ENCODE measurements around the gene RASAL3.
A peak's percentile ranks its signal among the peaks of the same experiment; 100 is the strongest.
"Not testable (repeated sequence)": the region's sequence is repeated elsewhere in the genome, so short reads cannot be mapped to it uniquely, and the experiment has no call there.

RASAL3 gene

DNA sequence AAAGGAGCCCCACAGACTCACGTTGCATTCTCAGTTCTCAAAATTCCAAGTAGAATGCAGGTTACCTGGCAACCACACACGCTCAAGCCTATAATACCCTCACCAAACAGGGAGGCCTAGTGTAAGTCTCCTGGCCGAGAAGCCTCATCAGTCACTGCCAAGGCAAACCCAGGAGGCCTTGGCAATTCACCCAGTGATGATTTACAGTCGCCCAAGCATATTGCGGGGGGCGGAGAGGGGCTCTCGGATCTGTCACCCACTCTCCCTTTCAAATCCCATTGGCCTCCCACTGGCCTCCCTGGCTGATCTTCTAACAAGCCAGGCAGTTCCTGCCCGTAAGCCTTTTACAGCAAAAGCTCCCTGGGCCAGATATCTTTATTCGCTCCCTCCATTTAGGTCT lies 46.6 kb downstream of the RASAL3 start:
- in situ Hi-C loops (cut with HindIII; ENCODE audit: low sequenced_read_pairs), result no loop called here
- DNase-seq (ENCODE audit: low read depth, low spot score), result peak; percentile 38

GRCh38 chr19:15412832-15413231 lies 51.5 kb downstream of the RASAL3 start:
- no peak for DNase-seq (ENCODE audit: low read depth, low spot score)
- no peak overlapping the region for H3K4me3 ChIP-seq (ENCODE audit: low read depth, low read length)
- TF ChIP-seq, protein P1, sequence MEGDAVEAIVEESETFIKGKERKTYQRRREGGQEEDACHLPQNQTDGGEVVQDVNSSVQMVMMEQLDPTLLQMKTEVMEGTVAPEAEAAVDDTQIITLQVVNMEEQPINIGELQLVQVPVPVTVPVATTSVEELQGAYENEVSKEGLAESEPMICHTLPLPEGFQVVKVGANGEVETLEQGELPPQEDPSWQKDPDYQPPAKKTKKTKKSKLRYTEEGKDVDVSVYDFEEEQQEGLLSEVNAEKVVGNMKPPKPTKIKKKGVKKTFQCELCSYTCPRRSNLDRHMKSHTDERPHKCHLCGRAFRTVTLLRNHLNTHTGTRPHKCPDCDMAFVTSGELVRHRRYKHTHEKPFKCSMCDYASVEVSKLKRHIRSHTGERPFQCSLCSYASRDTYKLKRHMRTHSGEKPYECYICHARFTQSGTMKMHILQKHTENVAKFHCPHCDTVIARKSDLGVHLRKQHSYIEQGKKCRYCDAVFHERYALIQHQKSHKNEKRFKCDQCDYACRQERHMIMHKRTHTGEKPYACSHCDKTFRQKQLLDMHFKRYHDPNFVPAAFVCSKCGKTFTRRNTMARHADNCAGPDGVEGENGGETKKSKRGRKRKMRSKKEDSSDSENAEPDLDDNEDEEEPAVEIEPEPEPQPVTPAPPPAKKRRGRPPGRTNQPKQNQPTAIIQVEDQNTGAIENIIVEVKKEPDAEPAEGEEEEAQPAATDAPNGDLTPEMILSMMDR (IDR thresholded peaks at IDR 0.05; ENCODE audit: low read depth, low read length), result no peak
- in situ Hi-C loops (cut with HindIII; ENCODE audit: low sequenced_read_pairs), result no loop called here

More for the DNA sequence above, 46.6 kb downstream of the RASAL3 start:
- H3K4me3 ChIP-seq (ENCODE audit: low read depth, low read length), result peak overlapping the region; percentile 65
- TF ChIP-seq, protein P1 (IDR thresholded peaks at IDR 0.05; ENCODE audit: low read depth, low read length), result no peak

DNA sequence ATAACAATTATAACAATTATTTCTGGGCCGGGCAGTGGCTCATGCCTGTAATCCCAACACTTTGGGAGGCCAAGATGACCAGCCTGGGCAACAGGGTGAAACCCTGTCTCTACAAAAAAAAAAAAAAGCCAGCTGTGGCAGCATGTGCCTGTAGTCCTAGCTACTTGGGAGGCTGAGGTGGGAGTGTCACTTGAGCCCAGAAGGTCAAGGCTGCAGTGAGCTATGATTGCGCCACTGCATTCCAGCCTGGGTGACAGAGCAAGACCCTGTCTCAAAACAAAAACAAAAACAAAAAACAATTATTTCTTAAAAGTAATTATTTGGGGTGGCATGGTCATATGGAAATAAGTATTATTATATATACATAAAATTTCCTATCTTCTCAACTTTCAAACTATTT lies 53.0 kb downstream of the RASAL3 start:
- in situ Hi-C loops (cut with HindIII; ENCODE audit: low sequenced_read_pairs); DNase-seq (ENCODE audit: low read depth, low spot score); H3K4me3 ChIP-seq (ENCODE audit: low read depth, low read length): not testable (repeated sequence)

DNA sequence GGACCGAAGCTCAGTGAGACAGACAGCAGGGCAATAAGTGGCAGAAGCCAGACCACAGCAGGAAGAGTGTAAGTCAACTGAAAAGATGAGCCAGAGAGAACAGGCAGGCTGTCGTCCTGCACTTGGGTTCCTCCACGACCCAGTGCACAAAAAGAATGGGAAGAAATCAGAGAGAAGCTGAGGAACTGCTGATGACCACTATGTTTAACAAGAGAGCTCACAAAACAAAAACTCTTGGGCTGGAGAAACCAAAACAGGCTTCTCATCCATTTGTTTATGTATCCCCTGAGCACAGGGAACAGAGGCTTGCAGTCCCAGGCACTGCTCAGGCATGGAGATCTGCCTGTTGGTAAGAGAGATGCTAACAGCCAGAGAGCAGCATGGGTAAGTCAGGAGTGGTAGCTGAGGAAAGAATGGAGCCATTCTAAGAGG lies 59.5 kb downstream of the RASAL3 start:
- in situ Hi-C loops (cut with HindIII; ENCODE audit: low sequenced_read_pairs), result no loop called here
- TF ChIP-seq, protein P1 (IDR thresholded peaks at IDR 0.05; ENCODE audit: low read depth, low read length), result no peak
- no peak for DNase-seq (ENCODE audit: low read depth, low spot score)
- H3K4me3 ChIP-seq (ENCODE audit: low read depth, low read length), result no peak overlapping the region

- in situ Hi-C loops (cut with HindIII; ENCODE audit: low sequenced_read_pairs), result no loop called here
- no peak overlapping the region for H3K4me3 ChIP-seq (ENCODE audit: low read depth, low read length)
- DNase-seq (ENCODE audit: low read depth, low spot score), result no peak
- TF ChIP-seq, protein P1 (IDR thresholded peaks at IDR 0.05; ENCODE audit: low read depth, low read length), result no peak
Measured at GRCh38 chr19:15404097-15404779, 60.1 kb downstream of the RASAL3 start.

DNA sequence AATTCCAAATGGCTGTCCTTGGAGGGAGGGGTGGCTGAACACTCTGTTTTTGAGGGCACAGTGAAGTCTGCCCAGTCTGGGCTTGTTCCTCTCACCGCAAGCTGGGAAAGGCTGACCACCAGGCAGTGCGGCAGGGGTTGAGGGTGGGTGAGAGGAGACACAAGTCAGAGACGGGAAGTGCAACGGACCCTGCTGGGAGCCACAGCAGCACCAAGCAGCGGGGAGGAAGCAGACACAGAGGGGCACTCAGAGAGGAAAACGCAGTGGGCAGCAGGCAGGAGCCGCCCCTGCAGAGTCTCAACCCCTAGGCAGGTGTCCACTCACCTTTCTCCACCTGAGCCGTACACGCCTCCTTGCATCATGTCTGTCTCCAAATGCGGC lies 61.2 kb downstream of the RASAL3 start:
- TF ChIP-seq, protein P1 (IDR thresholded peaks at IDR 0.05; ENCODE audit: low read depth, low read length), result no peak
- no peak for DNase-seq (ENCODE audit: low read depth, low spot score)
- in situ Hi-C loops (cut with HindIII; ENCODE audit: low sequenced_read_pairs), result no loop called here
- H3K4me3 ChIP-seq (ENCODE audit: low read depth, low read length), result no peak overlapping the region

- in situ Hi-C loops (cut with HindIII; ENCODE audit: low sequenced_read_pairs), result no loop called here
- TF ChIP-seq, protein P1 (IDR thresholded peaks at IDR 0.05; ENCODE audit: low read depth, low read length), result no peak
- H3K4me3 ChIP-seq (ENCODE audit: low read depth, low read length), result no peak overlapping the region
- DNase-seq (ENCODE audit: low read depth, low spot score), result no peak
Measured at GRCh38 chr19:15402411-15403150, 61.8 kb downstream of the RASAL3 start.

Data from astrocyte of the spinal cord (primary cell).